HG02885 (cell line): ENCODE results near the gene RNF130.

ENCODE experiments used
- ATAC-seq: cut with Tn5 transposase; IDR thresholded peaks from one replicate; pipeline ENCODE4 v1.9.1; 2021; ENCODE audit warnings: mild to moderate bottlenecking; ENCODE audit not compliant: unreplicated experiment, poor library complexity

RNF130 gene

DNA sequence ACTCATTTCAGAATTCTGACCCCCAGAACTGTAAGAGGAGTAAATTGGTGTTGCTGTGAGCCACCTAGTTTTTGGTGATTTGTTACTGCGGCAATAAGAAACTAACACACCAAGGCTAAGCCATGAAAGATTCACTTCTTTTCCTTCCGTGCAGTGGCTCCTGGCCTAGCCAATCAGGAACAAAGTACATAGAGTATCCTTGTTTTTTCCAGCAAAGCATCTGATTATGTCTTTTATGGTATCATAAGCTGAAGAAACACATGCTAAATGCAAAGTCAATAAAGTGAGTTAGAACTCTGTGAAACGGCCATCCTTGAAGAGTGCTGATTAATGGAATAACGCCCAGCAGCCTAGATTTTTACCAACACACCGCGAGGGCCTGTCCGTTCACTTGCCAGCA, 11.4 kb downstream of the RNF130 start:
- ATAC-seq = no peak

DNA sequence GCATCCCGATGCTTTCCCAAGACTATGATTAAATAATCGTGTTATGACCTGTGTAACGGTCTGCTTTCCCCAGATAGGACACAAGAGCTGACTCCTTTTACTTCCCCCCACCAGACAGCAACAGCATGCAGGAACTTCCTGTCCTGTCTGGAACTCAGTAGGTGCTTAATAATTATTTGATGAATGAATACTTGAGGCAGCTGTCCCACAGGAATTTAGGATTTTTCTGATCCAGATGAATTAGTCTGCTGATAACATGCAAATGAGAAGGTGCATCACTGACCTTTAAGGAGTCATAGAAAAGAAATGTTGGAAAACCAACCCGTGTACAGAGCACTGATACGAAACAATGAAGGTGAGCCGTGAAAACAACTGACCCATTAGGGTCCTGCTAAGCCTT, 12.2 kb downstream of the RNF130 start:
- no peak for ATAC-seq

DNA sequence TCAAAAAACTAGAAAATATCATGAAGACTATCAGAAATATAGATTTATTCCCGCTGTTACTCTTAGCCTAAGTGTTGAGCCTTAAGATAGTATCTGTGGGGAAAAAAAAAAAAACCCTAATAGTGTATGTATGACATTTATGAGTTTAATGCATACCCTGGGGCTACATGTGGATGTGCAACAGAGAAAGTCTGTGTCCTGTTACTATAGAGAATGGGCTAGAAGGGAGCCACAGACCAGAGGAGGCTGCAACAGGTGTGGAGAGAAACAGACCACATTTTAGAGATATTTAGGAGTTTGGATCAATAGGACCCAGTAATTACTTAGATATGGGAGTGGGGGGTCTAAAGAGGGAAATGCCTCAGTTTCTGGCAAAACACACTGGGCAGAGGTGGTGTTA, 15.4 kb downstream of the RNF130 start:
- no peak for ATAC-seq

DNA sequence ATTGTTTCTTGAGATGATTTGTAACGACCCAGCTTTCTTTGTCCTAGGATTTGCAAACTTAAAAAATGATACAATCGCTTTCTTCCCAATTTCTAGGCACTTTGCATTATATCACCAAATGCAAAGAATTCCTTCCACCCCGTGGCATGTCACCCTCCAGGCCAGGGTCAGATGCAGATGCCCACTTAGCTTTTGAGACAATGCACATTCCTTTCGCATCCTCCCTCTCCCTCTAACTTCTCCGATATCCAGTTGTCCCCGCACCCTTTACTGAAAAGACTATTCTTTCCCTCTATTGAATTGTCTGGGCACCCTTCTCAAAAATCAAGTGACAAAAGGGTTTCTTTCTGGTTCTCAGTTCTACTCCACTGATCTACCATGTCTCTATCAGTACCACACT, 17.3 kb downstream of the RNF130 start:
- ATAC-seq = no peak

DNA sequence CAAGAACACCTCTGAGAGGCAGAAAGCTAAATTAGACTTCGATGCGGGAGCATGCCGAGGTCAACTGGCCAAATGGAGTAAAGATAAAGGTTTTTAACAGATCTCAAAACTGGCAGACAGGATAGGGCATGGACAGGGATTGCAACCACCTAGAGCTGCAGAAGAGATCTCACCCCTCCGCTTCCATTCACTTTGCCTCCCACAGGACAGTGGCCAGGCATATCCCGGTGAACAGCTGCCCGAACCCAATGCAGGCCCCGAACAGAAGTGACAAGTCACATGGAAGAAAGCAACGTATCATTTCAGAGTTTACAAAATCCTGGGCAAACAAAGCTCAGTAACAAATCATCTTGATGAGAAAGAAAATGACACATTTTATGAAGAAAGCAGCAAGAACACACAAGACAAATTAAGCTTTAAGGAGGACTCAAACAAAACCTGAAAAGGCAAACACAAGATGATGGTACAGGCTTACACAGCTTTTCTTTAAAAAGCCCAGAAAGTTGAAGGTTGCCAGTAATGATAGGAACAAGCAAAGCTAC, 18.4 kb downstream of the RNF130 start:
- ATAC-seq = no peak

DNA sequence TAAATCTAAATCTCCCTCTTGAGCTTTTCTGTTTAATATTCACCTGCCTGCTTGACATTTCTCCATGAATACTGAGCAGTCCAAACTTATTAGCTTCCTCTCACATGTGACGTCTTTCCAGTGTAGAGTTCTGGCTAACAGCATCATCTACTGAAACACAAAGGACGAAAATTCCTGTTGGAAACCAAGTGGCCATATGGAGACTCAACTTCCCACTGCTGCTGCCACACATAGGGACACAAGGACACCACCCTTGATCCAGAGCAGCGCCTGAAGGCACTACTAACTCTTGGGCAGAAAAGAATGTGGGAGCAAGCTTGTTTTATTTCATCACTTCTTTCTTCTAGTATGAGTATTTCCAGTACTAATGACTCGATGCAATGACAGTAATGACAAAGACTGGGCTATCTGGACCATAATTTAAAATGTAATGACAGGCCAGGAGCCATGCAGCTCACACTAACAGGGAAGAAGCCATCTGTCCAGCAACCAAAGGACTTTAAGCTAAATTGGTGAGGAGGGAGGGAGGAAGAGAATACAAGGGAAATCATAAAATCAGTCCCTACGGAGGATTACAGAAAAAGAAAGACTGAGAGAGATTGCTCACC, 19.2 kb downstream of the RNF130 start:
- ATAC-seq = no peak

DNA sequence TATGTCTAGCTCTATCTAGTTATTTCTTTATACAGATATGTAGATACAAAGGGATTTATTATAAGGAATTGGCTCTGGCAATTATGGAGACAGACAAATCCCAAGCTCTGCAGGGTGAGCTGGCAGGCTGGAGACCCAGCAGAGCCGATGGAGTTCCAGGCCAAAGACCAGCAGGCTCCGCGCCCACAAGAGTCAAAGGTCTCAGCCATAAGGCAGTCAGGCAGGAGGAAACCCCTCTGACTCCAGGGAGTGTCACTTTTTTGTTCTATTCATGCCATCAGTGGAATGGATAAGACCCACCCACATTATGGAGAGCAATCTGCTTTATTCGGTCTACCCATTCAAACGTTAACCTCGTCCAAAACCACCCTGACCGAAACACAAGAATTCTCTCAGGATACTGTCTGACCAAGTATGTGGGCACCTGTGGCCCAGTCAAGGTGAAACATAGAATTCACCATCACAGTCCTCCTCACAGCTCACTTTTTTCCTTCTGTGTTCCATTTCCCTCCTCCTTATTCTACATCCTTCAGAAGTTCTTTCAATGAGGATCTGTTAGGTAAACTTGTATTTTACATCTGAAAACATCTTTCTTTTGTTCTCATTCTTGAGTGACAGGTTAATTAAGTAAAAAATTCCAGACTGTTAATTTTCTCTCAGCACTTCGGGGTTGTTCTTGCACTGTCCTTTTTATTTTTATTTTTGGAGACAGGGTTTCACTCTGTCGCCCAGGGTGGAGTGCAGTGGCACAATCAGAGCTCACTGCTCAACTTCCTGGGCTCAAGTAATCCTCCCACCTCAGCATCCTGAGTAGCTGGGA, 21.2 kb downstream of the RNF130 start:
- no peak for ATAC-seq

DNA sequence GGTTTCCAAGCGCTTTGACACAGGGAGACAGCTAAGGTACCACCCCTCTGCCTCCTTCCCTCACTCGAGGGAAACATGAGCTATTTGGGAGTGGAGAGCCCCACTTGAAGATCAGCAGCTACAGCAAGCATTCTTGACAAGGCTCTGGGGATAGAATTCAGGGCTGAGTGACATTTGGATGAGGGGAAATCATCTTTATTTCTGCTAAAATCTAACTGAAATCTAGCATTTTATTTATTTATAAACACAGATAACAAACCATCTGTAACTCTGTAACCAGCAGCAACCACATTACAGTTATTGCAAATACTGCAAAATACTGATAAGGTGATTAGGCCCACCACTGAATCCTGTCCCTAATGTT, 22.4 kb downstream of the RNF130 start:
- no peak for ATAC-seq

DNA sequence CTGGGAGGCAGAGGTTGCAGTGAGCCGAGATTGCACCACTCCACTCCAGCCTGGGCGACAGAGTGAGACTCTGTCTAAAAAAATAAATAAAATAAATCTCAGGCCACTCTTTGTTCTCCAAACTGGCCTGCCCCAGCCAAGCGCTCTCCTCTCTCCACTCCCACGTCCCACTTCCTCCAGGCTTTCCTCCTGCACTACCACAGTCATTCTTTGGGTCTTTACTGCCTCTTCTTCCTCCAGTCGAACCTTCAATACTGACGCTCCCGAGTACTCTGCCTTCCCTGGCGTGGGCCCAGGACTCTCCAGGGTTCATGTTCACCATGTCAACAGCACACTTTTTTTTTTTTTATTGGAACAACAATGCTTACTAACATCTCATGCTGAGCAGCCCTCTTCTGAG, 23.9 kb downstream of the RNF130 start:
- no peak for ATAC-seq

DNA sequence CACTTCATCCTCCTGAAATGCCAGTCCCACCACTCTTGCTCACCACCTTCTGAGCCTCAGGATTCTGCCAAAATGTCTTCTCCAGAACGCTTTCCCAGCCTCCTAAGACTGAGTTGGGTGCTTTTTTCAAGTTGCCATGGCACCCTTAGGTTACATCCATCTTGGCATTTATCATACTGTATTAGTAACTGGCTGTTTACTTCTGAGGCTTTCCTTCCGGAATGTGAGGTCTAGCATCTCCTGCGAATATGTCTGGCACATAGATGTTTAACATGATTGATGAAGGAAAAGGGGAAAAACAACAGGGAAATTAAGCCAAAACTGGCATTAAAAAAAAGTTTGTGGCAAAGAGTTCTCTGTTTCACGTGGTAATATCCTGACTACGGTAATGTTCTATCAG, 24.9 kb downstream of the RNF130 start:
- ATAC-seq = no peak

DNA sequence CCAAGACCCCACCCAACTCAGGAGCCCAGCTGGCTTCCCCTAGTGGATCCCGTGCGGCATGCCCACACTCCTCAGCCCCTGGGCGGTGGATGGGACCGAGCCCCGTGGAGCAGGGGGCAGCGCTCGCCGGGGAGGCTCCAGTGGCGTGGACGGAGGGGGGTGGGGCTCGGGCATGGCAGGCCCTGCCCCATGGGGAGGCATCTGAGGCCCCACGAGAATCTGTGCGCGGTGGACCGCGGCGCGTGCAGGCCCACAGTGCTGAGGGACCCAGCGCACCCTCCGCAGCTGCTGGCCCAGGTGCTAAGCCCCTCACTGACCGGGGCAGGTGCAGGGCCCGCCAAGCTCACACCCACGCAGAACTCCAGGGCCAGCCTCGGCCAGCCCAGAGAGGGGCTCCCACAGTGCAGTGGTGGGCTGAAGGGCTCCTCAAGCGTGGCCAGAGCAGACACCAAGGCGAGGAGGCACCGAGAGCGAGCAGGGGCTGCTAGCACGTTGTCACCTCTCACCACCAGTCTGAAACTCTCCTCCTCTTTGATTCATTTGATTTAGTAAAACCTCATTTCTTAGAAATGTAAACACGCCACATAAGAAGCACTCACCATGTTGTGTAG, 25.6 kb downstream of the RNF130 start:
- ATAC-seq = no peak

DNA sequence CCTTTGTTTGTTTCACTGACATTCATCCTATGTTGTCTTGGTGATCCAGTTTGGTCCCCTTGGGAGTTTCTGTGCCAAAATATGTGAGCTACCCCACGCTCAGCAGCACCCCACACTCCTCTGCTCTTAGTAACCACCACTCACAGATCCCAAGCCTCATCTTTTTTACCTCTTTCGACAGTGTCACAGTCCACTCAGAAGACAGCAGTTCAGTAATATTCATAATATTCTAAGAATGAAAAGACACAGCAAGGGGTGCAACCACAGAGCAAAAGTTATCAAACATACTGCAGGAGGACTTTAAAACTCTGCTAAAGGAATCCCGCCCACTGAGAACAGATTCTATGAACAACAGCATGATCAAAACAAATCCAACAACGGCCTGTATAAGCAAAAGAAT, 28.2 kb downstream of the RNF130 start:
- no peak for ATAC-seq

DNA sequence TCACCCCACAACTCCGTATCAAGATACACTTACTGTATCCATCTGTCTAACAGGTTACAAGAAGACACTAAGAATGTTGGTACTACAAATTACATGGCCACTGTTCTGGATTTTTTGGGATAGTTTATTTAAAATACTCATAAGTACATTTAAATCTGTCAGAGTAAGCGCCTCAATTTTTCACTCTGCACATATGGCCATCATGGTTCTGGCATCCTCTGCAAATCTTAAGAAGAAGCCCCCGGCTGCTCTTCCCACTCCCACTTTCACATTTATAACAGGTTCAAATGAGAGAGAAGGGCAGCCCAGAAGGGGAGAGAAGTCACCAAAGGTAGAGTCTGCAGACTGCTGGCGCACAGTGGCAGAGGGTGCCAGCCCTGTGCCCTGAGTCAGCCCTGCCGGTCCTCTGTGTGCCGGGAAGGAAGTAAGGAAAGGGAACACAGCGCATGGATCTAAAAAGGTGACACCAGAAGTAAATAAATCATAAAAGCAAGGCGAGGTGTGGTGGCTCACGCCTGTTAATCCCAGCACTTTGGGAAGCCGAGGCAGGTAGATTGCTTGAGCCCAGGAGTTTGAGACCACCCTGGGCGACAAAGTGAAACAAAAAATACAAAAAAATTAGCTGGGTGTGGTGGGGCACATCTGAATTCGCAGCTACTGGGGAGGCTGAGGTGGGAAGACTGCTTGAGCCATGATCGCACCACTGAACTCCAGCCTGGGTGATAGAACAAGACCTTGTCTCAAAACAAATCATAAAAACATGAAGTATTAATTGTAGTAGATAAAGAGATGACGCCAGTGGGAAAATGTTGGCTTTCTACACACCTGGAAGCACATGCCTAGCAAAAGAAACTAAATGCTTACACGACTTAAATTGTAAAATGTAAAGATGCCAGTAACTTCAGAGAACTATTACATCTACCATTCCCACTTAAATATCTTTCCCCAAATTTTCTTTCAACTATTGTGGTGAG, 30.0 kb downstream of the RNF130 start:
- no peak for ATAC-seq

DNA sequence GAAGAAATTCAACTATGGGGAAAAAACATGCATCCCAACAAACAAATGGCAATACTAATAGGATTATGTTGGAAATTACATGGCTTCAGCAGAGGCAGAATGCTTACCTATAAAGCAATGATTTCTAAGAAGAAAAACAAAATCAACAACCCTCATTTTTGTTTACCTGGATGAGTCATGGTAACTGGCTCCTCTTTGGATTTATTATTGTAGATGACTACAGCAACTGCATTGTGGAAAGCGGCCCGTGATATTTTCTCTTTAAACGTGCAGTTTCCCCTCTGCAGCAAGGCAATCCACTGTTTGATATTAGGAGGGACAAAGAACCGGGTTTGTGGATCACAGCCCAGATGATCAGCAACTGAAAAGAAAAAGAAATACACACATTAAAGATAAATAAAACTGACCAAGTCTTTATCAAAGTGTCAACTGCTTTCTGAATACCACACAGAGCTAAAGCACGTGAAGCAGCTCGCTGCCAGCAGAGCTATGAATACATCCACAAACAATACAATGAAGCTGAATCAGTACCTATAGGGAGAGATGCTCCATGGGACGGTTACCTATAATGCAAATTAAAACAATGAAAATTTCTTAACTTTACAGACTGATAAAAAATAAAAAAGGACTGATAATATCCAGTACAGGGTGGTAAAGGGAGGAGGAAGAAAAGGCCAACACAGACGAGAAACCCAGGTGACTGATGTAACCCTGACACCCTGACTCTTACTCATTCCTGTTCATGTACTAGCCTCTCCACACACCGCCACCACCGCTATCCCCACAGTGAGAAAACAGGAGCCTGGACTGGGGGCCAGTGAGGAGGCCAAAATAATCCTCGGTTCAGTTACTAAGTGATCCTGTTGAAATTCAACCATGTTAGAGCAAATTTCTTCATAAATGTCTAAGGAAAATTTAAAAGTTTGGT, 31.0 kb downstream of the RNF130 start:
- ATAC-seq = no peak

DNA sequence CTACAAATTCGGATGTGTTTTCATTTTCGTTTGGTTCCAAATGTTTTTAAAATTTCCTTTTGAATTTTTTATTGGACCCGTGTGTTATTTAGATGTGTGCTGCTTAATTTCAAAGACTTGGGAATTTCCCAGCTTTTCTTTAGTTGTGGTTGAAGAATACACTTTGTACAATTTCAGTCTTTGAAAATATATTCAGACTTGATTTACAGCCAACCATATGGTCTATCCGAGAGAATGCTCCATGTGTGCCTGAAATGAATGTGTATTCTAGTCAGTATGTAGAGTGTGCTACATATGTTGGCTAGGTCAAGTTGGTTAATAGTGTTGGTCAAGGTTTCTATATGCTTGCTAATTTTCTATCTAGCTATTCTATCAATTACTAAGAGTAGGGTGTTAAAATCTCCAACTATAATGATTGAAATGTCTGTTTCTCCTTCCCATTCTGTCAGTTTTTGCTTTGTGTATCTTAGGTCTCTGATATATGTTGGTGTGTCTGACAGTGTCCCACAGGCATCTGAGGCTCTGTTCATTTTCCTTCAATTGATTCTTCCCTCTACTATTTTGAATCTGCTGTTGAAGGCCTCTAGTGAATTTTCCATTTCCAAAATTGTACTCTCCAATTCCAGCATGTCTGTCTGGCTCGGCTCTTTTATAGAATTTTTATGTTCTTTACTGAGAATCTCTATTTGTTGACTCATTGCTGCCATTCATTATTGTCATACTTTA, 36.2 kb downstream of the RNF130 start:
- no peak for ATAC-seq

DNA sequence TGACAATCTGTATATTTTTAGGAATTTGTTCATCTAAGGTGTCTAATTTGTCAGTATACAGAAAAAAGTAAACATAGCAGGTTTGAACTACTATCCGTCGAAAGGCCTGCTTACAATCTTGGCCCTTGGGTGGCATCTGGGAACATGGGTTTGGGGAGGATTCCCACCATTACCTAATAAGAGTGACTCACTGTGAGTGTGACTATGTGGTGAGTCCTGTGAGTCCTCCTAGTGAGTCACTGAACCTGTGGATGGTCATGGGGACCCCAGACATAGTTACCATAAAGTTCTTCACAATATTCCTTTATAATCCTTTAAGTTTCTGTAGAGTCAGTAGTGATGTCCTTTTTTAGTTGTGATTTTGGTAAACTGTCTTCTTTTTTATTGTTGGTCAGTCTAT, 37.0 kb downstream of the RNF130 start:
- ATAC-seq = no peak

DNA sequence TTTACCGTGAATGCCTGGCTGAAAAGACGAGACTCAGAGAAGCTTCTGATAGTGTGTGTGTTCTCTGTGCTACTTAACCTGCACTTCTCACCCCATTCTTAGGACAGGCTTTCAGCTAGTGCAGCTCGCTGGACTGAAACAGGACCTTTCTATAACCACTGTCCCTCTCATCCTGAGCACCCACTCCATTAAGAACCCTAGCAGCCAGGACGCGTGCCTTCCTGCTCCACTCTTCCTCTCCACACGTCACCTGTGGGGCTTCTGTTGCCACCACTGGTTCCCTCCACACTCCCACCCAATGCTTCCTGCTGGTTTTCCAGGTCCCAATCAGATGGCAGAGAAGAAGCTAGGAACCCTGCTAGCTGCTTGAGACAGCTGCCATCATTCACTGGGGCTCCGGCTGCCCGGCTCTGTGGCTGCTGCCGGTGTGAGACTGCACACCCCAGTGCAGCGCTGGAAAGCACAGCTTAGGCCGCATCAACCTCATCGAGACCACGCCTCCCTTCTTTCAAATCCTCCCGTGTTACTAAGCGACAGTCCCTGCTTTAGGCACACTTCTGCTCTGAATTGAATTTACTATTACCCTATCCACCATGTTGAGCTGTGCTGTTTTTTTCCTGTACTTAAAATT, 44.0 kb downstream of the RNF130 start:
- no peak for ATAC-seq

DNA sequence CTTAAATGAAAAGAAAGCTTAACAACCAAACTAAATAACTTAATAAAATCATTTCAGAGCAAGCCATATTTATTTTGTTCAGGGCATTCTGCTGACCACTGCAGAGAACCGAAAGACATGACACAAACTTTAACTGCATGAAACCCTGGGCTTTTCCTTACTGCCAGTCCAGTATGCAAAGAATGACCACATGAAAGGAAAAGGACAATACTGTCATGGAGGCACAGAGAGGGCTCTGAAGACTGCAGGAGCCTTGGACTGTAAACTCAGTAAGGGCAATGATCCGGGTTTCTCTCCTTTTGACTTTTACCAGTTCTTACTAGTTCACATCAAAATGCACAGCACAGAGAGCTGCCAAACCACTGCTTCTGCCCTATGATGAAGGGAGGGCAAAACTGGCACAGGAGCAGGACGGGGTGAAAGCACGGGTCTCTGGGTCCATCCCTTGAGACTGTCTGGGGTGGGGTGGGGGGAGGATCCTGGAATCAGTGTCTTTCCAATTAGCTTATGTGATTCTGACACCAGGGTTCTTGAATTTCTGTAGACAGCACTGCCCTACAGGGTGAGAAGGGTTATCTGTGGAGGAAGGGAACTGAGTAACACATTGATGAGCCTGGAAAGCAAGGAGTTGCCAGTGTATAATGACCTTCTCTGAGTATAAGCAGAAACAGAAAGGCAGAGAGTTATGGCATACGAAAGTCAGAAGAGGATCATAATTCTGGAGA, 44.7 kb downstream of the RNF130 start:
- ATAC-seq = no peak
